IMR-90 (cell line): ENCODE results near the gene C15orf39. TPM values are rescaled to one million over a fixed set of nuclear protein-coding genes. Genes with fewer than 3 reads are reported as not detected.

ENCODE experiments used
- ATAC-seq: fragments of 200-7000 bp; cut with Tn5 transposase; 2 replicates; pipeline ENCODE4 v1.9.1; 2020; ENCODE audit warnings: low read depth, mild to moderate bottlenecking, moderate library complexity
- BruUV-seq: library from RNA; stranded (reverse); fragments of 400-500 nt; replicated peaks from 2 replicates; lab custom pipeline; 2021; lab: Mats Ljungman, UMichigan
- CTCF ChIA-PET: fragments of 300-600 bp; formaldehyde crosslinking; extraction: SDS; loops from one replicate; lab custom pipeline; 2021; ENCODE audit warnings: antibody characterized with exemption; lab: Yijun Ruan, JAX
- POLR2A ChIA-PET: fragments of 300-600 bp; sonication (Branson Sonifier 250); formaldehyde crosslinking; loops from one replicate; lab custom pipeline; 2022; ENCODE audit warnings: antibody characterized with exemption; ENCODE audit not compliant: unreplicated experiment; lab: Charles Lee
- DNase-seq: peaks from one replicate; pipeline ENCODE4 v3.0.0; 2013
- H2AFZ ChIP-seq: replicated peaks from 2 replicates; pipeline ENCODE3; 2013; ENCODE audit warnings: low read length, mild to moderate bottlenecking; ENCODE audit not compliant: poor library complexity
- H2AK5ac ChIP-seq: 2 replicates; pipeline ENCODE4 v1.6.1; 2013; ENCODE audit warnings: low read depth, low read length, inconsistent platforms
- H2AK9ac ChIP-seq: replicated peaks from 2 replicates; pipeline ENCODE3; 2013; ENCODE audit warnings: mild to moderate bottlenecking, low read depth, low read length, moderate library complexity; ENCODE audit not compliant: poor library complexity
- H2BK120ac ChIP-seq: 2 replicates; pipeline ENCODE4 v1.6.1; 2013; ENCODE audit warnings: low read depth, low read length, inconsistent platforms
- H2BK15ac ChIP-seq: 3 replicates; pipeline ENCODE4 v1.6.1; 2013; ENCODE audit warnings: low read depth, low read length, inconsistent platforms
- H2BK20ac ChIP-seq: 2 replicates; pipeline ENCODE4 v1.6.1; 2013; ENCODE audit warnings: low read depth, mild to moderate bottlenecking, inconsistent platforms, low read length, moderate library complexity
- H2BK5ac ChIP-seq: 2 replicates; pipeline ENCODE4 v1.6.1; 2013; ENCODE audit warnings: mild to moderate bottlenecking, low read depth, low read length, inconsistent platforms; ENCODE audit not compliant: poor library complexity, severe bottlenecking
- H3K14ac ChIP-seq: replicated peaks from 2 replicates; pipeline ENCODE4 v1.6.1; 2013; ENCODE audit warnings: low read depth, low read length, inconsistent platforms
- H3K18ac ChIP-seq: 2 replicates; pipeline ENCODE4 v1.6.1; 2013; ENCODE audit warnings: low read depth, low read length, control low read depth
- H3K23ac ChIP-seq: 2 replicates; pipeline ENCODE4 v1.6.1; 2013; ENCODE audit warnings: low read depth, low read length, inconsistent platforms
- H3K27ac ChIP-seq: 2 replicates; pipeline ENCODE4 v1.5.1; 2013; ENCODE audit warnings: mild to moderate bottlenecking, control low read depth, low read length; ENCODE audit not compliant: insufficient read depth
- H3K27me3 ChIP-seq: 2 replicates; pipeline ENCODE4 v1.6.1; 2013; ENCODE audit warnings: low read length; ENCODE audit not compliant: control insufficient read depth, insufficient read depth
- H3K36me3 ChIP-seq: 2 replicates; pipeline ENCODE4 v1.6.1; 2013; ENCODE audit warnings: low read length, mixed read lengths; ENCODE audit not compliant: control insufficient read depth, insufficient read depth
- H3K4ac ChIP-seq: 2 replicates; pipeline ENCODE4 v1.6.1; 2013; ENCODE audit warnings: low read depth, low read length, inconsistent platforms
- H3K4me1 ChIP-seq: 2 replicates; pipeline ENCODE4 v1.6.1; 2013; ENCODE audit warnings: low read length, mixed read lengths; ENCODE audit not compliant: control insufficient read depth, insufficient read depth
- H3K4me2 ChIP-seq: 2 replicates; pipeline ENCODE4 v1.6.1; 2013; ENCODE audit warnings: low read depth, mild to moderate bottlenecking, control low read depth, low read length, moderate library complexity
- H3K4me3 ChIP-seq: 2 replicates; pipeline ENCODE4 v1.5.1; 2013; ENCODE audit warnings: low read depth, mild to moderate bottlenecking, control low read depth, low read length, moderate library complexity; ENCODE audit not compliant: insufficient read depth
- H3K56ac ChIP-seq: 2 replicates; pipeline ENCODE4 v1.6.1; 2013; ENCODE audit warnings: low read length, inconsistent platforms; ENCODE audit not compliant: insufficient read depth; ENCODE audit errors: extremely low read depth
- H3K79me1 ChIP-seq, 2 experiments: 2 replicates each; pipeline ENCODE4 v1.6.1; 2013; ENCODE audit warnings: low read length in 2 of 2, inconsistent platforms in 1 of 2, low read depth in 1 of 2
- H3K9ac ChIP-seq: 2 replicates; pipeline ENCODE4 v1.6.1; 2013; ENCODE audit warnings: low read depth, low read length, control low read depth
- H3K9me1 ChIP-seq: 2 replicates; pipeline ENCODE4 v1.6.1; 2013; ENCODE audit warnings: low read length, inconsistent platforms; ENCODE audit not compliant: insufficient read depth
- H3K9me3 ChIP-seq: 2 replicates; pipeline ENCODE4 v1.6.1; 2013; ENCODE audit warnings: low read length; ENCODE audit not compliant: control insufficient read depth, insufficient read depth
- H4K20me1 ChIP-seq: 2 replicates; pipeline ENCODE4 v1.6.1; 2013; ENCODE audit warnings: low read length, inconsistent platforms; ENCODE audit not compliant: insufficient read depth
- H4K5ac ChIP-seq: 2 replicates; pipeline ENCODE4 v1.6.1; 2013; ENCODE audit warnings: mild to moderate bottlenecking, low read depth, low read length, control low read depth
- H4K8ac ChIP-seq, 2 experiments: 2 replicates each; pipeline ENCODE4 v1.6.1; 2013; ENCODE audit warnings: low read depth in 2 of 2, low read length in 2 of 2, control low read depth in 1 of 2, inconsistent platforms in 1 of 2
- H4K91ac ChIP-seq: 2 replicates; pipeline ENCODE4 v1.6.1; 2013; ENCODE audit warnings: low read depth, low read length, inconsistent platforms; ENCODE audit not compliant: insufficient read depth
- BHLHE40 ChIP-seq: fragments of 150-350 bp; IDR thresholded peaks from 2 replicates; pipeline ENCODE4 v1.6.1; 2016; ENCODE audit warnings: mild to moderate bottlenecking, low read depth, low read length
- CEBPB ChIP-seq: IDR thresholded peaks from 2 replicates; pipeline ENCODE4 v1.6.1; 2012; ENCODE audit warnings: low read depth, low read length, improper control_type of control experiment
- CHD1 ChIP-seq: IDR thresholded peaks from 2 replicates; pipeline ENCODE4 v1.6.1; 2012; ENCODE audit warnings: low read depth, low read length, improper control_type of control experiment
- FOS ChIP-seq: fragments of 150-350 bp; IDR thresholded peaks from 2 replicates; pipeline ENCODE4 v1.6.1; 2016; ENCODE audit warnings: low read depth, low read length
- MAFK ChIP-seq: IDR thresholded peaks from 2 replicates; pipeline ENCODE4 v1.6.1; 2012; ENCODE audit warnings: low read depth, low read length, improper control_type of control experiment
- MAZ ChIP-seq: IDR thresholded peaks from 2 replicates; pipeline ENCODE4 v1.6.1; 2012; ENCODE audit warnings: low read depth, mild to moderate bottlenecking, low read length, improper control_type of control experiment, moderate library complexity, borderline replicate concordance
- MXI1 ChIP-seq: IDR thresholded peaks from 2 replicates; pipeline ENCODE4 v1.6.1; 2012; ENCODE audit warnings: low read depth, mild to moderate bottlenecking, low read length, moderate library complexity, borderline replicate concordance
- NFE2L2 ChIP-seq: fragments of 150-350 bp; IDR thresholded peaks from 2 replicates; pipeline ENCODE4 v1.6.1; 2016; ENCODE audit warnings: low read depth, mild to moderate bottlenecking, low read length
- POLR2A ChIP-seq: IDR thresholded peaks from 2 replicates; pipeline ENCODE4 v1.6.1; 2012; ENCODE audit warnings: mild to moderate bottlenecking, low read depth, low read length
- RAD21 ChIP-seq: IDR thresholded peaks from 2 replicates; pipeline ENCODE4 v1.6.1; 2012; ENCODE audit warnings: low read length, improper control_type of control experiment
- RCOR1 ChIP-seq: IDR thresholded peaks from 2 replicates; pipeline ENCODE4 v1.6.1; 2012; ENCODE audit warnings: mild to moderate bottlenecking, low read length, improper control_type of control experiment; ENCODE audit not compliant: insufficient replicate concordance
- RFX5 ChIP-seq: IDR thresholded peaks from 2 replicates; pipeline ENCODE4 v1.8.0; 2012; ENCODE audit warnings: low read depth, mild to moderate bottlenecking, low read length, moderate library complexity
- SMC3 ChIP-seq: fragments of 150-350 bp; IDR thresholded peaks from 2 replicates; pipeline ENCODE4 v1.6.1; 2016; ENCODE audit warnings: low read depth, mild to moderate bottlenecking, antibody characterized with exemption, low read length, moderate library complexity
- WGBS, 2 experiments: methylation state at CpG; one replicate each; pipeline versions ENCODE4 v1.1.5 to v1.1.7; 2013; ENCODE audit warnings: missing lambda C conversion rate in 2 of 2; ENCODE audit not compliant: insufficient read length in 1 of 2; ENCODE audit errors: extremely low coverage in 2 of 2; 5-methylcytosine and 5-hydroxymethylcytosine counted together
- dilution Hi-C: fragments of 300-500 bp; cut with HindIII; formaldehyde crosslinking; loops from one replicate; pipeline ENCODE4 v1.14.3; 2018; ENCODE audit warnings: low sequenced_read_pairs; ENCODE audit not compliant: unreplicated experiment
- in situ Hi-C: fragments of 300-500 bp; cut with MboI; formaldehyde crosslinking; loops from 3 replicates; pipeline ENCODE4 v1.14.3; 2019; ENCODE audit warnings: low sequenced_read_pairs, inconsistent platforms, mixed read lengths
- intact Hi-C: fragments of 100-400 bp; cut with micrococcal nuclease; formaldehyde crosslinking; loops from 2 replicates; pipeline ENCODE4 v1.10.0; 2022
- polyA plus RNA-seq, 3 experiments: library from polyadenylated mRNA; depleted of rRNA; stranded (reverse); fragments of >200 nt; gene quantifications; 2 replicates each; pipeline ENCODE4 v1.2.3, GENCODE V29; 2012; ENCODE audit warnings: low replicate concordance in 1 of 3
- total RNA-seq: library from RNA; depleted of rRNA; stranded (reverse); fragments of >200 nt; gene quantifications from 2 replicates; pipeline ENCODE4 v1.2.3, GENCODE V29; 2012
- TF ChIP-seq, protein P1 (sequence below): conservative IDR thresholded peaks from 2 replicates; pipeline ENCODE4 v1.5.1; 2012; ENCODE audit warnings: mild to moderate bottlenecking, low read depth, low read length, improper control_type of control experiment
- TF ChIP-seq, protein P2 (sequence below): fragments of 150-350 bp; IDR thresholded peaks from 2 replicates; pipeline ENCODE4 v1.6.1; 2016; ENCODE audit warnings: low read depth, mild to moderate bottlenecking, low read length, moderate library complexity, borderline replicate concordance
- TF ChIP-seq, protein P3 (sequence below): fragments of 150-350 bp; IDR thresholded peaks from 2 replicates; pipeline ENCODE4 v1.6.1; 2017; ENCODE audit warnings: mild to moderate bottlenecking, antibody characterized with exemption, low read length, low read depth

Gene C15orf39
- total and polyA plus RNA-seq, 2 of the 4 experiments (the other 2 are of a cell fraction), result 1.3 to 5.7 TPM

DNA sequence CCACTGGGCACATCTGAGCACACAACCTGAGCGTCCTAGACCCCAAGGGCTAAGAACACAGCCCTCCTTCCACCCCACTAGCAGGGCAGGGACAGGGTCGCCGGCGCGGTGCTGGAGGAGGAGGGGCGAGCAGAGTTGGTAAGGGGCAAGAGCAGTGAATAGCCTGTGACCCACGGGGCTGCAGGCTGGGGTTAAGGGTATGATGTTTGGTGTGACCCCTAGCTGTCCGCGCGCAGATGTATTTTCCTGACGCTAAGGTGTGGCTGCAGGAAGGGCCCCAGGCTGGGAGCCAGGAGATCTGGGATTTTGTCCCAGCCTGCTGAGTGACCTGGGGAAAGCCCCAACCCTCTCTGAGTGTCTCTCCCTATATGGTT is 1.3 kb upstream of the C15orf39 start:
- ChIA-PET CTCF (interaction anchor here (2.0 to 2.2 kb wide), 2 partner anchors 157 to 170 kb away, joined by 8 to 12 read pairs; no protein-coding TSS in a partner anchor), POLR2A (no interaction called here)
- no peak for ATAC-seq
- Histone ChIP-seq H2BK20ac (no peak overlapping the region), H2AK9ac (no peak overlapping the region), H4K5ac (no peak overlapping the region), H3K18ac (no peak overlapping the region), H3K56ac (no peak overlapping the region), H3K4me1 (peaks cover 12% of the 10 kb centered on the region; the same call in 1 of the 2 replicates), H3K79me1 (peaks cover 6 to 35% of the 10 kb centered on the region in 2 experiments; a peak in 3 of 4 replicates), H3K9me1 (no peaks in the 10 kb centered on the region), H3K4ac (no peak overlapping the region), H3K27ac (no peak overlapping the region), H3K14ac (no peak overlapping the region), H3K27me3 (peaks cover 25% of the 10 kb centered on the region), H4K8ac (no peak overlapping the region), H3K9me3 (no peaks in the 10 kb centered on the region), H2AK5ac (no peak overlapping the region), H3K4me3 (no peak overlapping the region), H3K36me3 (no peaks in the 10 kb centered on the region), H2BK120ac (no peak overlapping the region), H2AFZ (no peak overlapping the region), H2BK5ac (no peak overlapping the region), H3K9ac (no peak overlapping the region), H4K20me1 (peaks cover 33% of the 10 kb centered on the region), H3K23ac (no peak overlapping the region), H3K4me2 (no peak overlapping the region), H2BK15ac (no peak overlapping the region), H4K91ac (no peak overlapping the region)
- WGBS, 2 experiments, result 0% methylated on average over 2 of the region's 11 CpGs; no CpG with 5 or more reads in 1 of the 2 experiments
- intact Hi-C loops, result loop anchor here (5.0 kb wide), 1 partner anchor 428 kb away; no protein-coding TSS in a partner anchor
- no peak for DNase-seq
- in situ Hi-C loops, result loop anchor here (5.0 kb wide), 1 partner anchor 173 kb away; no protein-coding TSS in a partner anchor
- TF ChIP-seq MAZ (no peak), CHD1 (no peak), FOS (no peak), MXI1 (no peak), NFE2L2 (no peak), MAFK (no peak), SMC3 (no peak), BHLHE40 (no peak), RFX5 (no peak), RCOR1 (no peak), RAD21 (no peak), CEBPB (no peak), POLR2A (no peak)
- TF ChIP-seq, protein P1, sequence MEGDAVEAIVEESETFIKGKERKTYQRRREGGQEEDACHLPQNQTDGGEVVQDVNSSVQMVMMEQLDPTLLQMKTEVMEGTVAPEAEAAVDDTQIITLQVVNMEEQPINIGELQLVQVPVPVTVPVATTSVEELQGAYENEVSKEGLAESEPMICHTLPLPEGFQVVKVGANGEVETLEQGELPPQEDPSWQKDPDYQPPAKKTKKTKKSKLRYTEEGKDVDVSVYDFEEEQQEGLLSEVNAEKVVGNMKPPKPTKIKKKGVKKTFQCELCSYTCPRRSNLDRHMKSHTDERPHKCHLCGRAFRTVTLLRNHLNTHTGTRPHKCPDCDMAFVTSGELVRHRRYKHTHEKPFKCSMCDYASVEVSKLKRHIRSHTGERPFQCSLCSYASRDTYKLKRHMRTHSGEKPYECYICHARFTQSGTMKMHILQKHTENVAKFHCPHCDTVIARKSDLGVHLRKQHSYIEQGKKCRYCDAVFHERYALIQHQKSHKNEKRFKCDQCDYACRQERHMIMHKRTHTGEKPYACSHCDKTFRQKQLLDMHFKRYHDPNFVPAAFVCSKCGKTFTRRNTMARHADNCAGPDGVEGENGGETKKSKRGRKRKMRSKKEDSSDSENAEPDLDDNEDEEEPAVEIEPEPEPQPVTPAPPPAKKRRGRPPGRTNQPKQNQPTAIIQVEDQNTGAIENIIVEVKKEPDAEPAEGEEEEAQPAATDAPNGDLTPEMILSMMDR, result no peak
- TF ChIP-seq, protein P2, sequence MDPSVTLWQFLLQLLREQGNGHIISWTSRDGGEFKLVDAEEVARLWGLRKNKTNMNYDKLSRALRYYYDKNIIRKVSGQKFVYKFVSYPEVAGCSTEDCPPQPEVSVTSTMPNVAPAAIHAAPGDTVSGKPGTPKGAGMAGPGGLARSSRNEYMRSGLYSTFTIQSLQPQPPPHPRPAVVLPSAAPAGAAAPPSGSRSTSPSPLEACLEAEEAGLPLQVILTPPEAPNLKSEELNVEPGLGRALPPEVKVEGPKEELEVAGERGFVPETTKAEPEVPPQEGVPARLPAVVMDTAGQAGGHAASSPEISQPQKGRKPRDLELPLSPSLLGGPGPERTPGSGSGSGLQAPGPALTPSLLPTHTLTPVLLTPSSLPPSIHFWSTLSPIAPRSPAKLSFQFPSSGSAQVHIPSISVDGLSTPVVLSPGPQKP, result no peak
- TF ChIP-seq, protein P3, sequence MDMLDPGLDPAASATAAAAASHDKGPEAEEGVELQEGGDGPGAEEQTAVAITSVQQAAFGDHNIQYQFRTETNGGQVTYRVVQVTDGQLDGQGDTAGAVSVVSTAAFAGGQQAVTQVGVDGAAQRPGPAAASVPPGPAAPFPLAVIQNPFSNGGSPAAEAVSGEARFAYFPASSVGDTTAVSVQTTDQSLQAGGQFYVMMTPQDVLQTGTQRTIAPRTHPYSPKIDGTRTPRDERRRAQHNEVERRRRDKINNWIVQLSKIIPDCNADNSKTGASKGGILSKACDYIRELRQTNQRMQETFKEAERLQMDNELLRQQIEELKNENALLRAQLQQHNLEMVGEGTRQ, result no peak
- no TSS peak for BruUV-seq
- dilution Hi-C loops, result no loop called here
